ENCODE results near the gene NFKB2. TPM values are rescaled to one million over a fixed set of nuclear protein-coding genes. Genes with fewer than 3 reads are reported as not detected.
A peak's percentile ranks its signal among the peaks of the same experiment; 100 is the strongest.

Gene NFKB2
- total RNA-seq, 3 donors from 2014 or later: 300 to 365 (median 302) TPM

DNA sequence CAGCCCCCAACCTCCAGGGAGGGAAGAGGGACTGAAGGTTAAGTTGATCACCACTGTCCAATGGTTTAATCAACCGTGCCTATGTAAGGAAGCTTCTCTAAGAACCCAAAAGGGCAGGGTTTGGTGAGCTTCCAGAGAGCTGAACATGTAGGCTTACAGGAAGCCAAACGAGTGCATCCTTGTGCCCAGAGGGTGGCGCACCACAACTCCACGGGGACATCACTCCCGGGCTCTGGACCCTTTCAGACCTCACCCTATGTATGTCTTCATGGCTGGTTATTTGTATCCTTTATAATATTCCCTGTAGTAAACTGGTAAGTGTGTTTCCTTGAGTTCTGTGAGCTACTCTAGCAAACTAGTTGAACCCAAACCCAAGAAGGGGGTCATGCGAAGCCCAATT, 11.5 kb upstream of the NFKB2 start:
- Mint-ChIP-seq H3K4me3 (no peak overlapping the region), H3K9me3 (no peaks in the 10 kb centered on the region), H3K4me1 (ENCODE audit: low read depth) (peaks cover 2% of the 10 kb centered on the region), H3K36me3 (ENCODE audit: insufficient read depth) (peaks cover 21% of the 10 kb centered on the region), H3K27me3 (ENCODE audit: low read depth) (no peaks in the 10 kb centered on the region)
- DNase-seq: no peak
- peak in 1 of 2 donors; percentile 36 for ATAC-seq

DNA sequence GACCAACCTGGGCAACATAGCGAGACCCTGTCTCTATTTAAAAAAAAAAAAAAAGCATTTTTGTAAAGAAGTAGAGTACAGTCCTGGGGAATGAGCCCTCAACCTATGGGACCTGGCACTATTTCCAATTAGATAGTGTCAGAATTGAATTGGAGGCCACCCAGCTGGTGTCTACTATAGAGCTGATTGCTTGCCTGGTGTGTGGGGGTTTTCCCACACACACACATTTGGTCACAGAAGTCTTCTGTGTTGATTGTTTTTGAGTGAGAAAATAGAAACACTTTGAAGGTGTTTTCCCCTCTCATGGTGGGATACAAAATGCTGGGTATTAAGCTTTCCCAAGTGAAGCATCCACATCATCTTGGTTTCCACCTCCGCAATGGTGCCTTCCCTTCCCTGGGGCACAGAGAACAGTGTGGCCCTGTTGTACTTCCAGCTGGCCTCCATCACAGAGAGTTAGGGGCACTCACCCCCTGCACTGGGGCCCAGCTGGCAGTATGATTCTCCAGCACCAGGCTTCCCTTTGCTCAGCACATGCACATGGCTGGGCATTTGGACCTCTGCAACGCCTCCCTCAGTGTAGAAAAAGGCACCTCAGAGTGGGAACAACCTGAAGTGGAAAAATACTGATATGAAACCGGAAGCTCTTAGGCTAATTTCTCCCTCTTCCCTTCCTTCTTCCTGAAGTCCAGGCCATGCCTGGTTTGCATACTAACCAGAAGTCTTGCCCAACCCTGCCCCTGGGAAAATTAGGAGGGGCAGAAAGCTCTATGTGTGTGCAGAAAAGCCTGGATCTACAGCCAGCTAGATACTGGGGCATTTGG, 10.7 kb upstream of the NFKB2 start:
- peaks cover 18% of the 10 kb centered on the region for H3K36me3 Mint-ChIP-seq (ENCODE audit: insufficient read depth)
- no peak overlapping the region for H3K4me3 Mint-ChIP-seq
- ATAC-seq (peak in 1 of 2 donors; percentile 49), DNase-seq (no peak)
- H3K27me3 Mint-ChIP-seq (ENCODE audit: low read depth): no peaks in the 10 kb centered on the region
- H3K9me3 Mint-ChIP-seq: no peaks in the 10 kb centered on the region
- H3K4me1 Mint-ChIP-seq (ENCODE audit: low read depth): peaks cover 2% of the 10 kb centered on the region

DNA sequence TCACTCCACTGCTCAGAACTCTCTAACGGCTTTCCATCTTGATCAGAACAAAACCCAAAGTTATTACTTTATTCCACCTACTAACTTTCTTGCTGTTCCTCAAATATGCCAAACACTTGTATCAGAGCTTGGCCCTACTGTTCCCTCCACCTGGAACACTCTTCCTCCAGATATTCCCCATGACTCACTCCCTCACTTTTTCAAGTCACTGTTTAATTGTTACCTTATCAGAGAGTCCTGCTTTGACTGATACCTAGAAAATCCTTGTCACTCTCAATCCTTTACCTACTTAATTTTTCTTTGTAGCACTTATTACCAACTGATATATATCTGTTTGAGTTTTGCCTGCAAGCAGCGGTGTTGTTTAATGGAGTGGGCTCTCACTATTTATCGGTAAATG, 5.6 kb upstream of the NFKB2 start:
- Mint-ChIP-seq H3K9me3 (no peaks in the 10 kb centered on the region), H3K36me3 (ENCODE audit: insufficient read depth) (no peaks in the 10 kb centered on the region), H3K4me3 (no peak overlapping the region), H3K27me3 (ENCODE audit: low read depth) (no peaks in the 10 kb centered on the region), H3K4me1 (ENCODE audit: low read depth) (peaks cover 9% of the 10 kb centered on the region)
- DNase-seq (no peak), ATAC-seq (no peak)

DNA sequence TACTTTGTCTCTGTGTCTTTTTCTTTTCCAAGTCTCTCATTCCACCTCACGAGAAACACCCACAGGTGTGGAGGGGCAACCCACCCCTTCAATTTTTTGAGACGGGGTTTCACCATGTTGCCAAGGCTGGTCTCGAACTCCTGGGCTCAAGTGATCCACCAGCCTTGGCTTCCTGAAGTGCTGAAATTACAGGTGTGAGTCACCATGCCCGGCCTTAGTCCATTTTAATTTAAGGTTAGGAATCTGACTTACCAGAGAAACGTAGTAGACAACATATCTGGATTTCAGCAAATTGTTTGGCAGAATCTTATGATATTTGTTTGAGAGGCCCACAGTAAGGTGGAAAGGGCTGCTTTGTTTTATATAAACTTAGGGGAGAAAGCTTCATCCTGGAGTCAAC, 3.2 kb upstream of the NFKB2 start:
- H3K27me3 Mint-ChIP-seq (ENCODE audit: low read depth): no peaks in the 10 kb centered on the region
- H3K36me3 Mint-ChIP-seq (ENCODE audit: insufficient read depth): peaks cover 10% of the 10 kb centered on the region
- DNase-seq (no peak), ATAC-seq (no peak)
- H3K4me1 Mint-ChIP-seq (ENCODE audit: low read depth): peaks cover 20% of the 10 kb centered on the region
- peak overlapping the region; percentile 26 for H3K4me3 Mint-ChIP-seq
- no peaks in the 10 kb centered on the region for H3K9me3 Mint-ChIP-seq

DNA sequence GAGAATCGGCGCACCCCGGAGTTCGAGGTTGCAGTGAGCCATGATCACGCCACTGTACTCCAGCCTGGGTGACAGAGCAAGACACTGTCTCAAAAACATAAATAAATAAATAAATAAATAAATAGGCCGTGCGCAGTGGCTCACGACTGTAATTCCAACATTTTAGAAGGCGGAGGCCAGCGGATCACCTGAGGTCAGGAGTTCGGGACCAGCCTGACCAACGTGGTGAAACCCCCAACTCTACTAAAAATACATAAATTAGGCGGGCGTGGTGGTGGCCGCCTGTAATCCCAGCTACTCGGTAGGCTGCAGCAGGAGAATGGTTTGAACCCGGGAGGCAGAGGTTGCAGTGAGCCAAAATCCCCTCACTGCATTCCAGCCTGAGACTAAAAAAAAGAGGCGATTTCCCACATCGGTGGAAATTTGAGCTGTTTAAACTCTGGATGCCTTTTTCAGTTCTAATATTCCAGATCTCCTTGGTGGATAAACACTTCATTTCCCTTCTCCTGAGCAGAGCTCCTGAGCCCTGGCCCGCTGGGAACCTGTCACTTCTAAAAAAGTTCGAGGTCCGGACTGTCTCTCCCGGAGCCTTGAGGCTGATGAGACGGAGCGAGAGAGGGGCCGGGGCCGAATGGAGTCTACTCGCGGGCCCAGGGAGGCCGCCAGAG, 2.0 kb upstream of the NFKB2 start:
- Mint-ChIP-seq H3K36me3 (ENCODE audit: insufficient read depth) (peaks cover 21% of the 10 kb centered on the region), H3K4me1 (ENCODE audit: low read depth) (peaks cover 31% of the 10 kb centered on the region)

DNA sequence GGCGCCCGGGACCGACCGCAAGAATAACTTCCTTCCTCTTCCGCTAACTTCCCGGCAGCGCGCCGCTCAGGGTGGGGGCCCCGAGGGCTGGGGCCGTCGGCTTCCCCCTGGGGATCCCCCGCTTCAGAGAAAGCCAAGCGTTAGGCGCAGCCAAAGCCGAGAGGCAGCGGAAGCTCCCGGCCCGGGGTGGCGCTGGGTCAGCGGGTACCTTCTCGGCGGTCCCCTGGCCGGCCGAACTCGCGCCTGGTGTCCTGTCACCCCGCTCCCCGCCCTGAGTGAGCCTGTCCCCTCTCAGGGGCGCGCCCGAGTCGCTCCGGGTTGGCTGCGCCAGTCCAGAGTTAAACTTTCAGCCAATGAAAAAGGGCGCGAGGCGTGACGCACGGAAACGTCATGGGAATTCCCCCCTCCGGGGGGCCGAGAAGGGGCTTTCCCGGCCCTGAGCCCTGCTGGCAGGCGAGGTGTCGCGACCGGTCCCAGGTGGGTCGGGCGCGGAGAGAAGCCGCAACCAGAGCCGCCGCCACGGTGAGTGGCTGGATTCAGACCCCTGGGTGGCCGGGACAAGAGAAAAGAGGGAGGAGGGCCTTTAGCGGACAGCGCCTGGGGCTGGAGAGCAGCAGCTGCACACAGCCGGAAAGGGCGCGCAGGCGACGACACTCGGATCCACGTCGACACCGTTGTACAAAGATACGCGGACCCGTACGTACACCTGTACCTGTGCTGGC, 1.3 kb upstream of the NFKB2 start:
- H3K36me3 Mint-ChIP-seq (ENCODE audit: insufficient read depth): peaks cover 21% of the 10 kb centered on the region

More for the DNA sequence above, 2.0 kb upstream of the NFKB2 start:
- ATAC-seq: no peak
- Mint-ChIP-seq H3K27me3 (ENCODE audit: low read depth) (no peaks in the 10 kb centered on the region), H3K9me3 (no peaks in the 10 kb centered on the region), H3K4me3 (peak overlapping the region; percentile 97)
- no peak for DNase-seq

DNA sequence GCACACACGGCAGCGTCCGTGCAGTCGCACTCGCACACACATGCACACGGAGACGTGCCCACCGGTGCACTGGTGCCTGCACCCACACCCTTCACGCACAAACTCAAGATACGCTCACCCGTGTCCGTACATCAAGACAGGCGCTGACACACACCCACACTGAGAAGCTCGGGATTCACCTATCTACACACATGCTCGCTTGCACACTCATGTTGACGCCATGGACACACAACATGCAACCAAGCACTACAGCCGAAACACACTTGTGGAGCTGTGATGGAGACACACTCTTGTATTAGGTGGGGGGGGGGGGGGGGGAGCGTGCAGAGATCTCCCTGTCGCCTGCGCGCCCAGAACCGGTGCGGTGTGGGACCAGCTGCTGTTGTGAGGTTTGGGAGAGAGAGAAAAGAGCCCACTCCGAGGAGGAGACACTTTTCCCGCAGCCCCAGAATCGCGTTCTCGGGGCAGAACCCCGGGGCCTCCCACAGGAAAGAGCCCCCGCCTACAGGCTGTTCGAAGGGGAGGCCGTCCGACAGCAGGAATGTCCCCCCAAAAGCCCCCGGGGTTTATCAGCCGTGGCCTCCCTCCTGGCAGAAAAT, 605 bp upstream of the NFKB2 start:
- Mint-ChIP-seq H3K4me1 (ENCODE audit: low read depth) (peaks cover 39% of the 10 kb centered on the region), H3K9me3 (no peaks in the 10 kb centered on the region), H3K27me3 (ENCODE audit: low read depth) (no peaks in the 10 kb centered on the region), H3K4me3 (peak overlapping the region; percentile 97), H3K36me3 (ENCODE audit: insufficient read depth) (peaks cover 25% of the 10 kb centered on the region)
- DNase-seq (no peak), ATAC-seq (peak; percentile 25 to 26)

More for the DNA sequence above, 1.3 kb upstream of the NFKB2 start:
- DNase-seq: peak; percentile 99
- ATAC-seq: peak; percentile 86 to 88
- H3K9me3 Mint-ChIP-seq: no peaks in the 10 kb centered on the region
- H3K27me3 Mint-ChIP-seq (ENCODE audit: low read depth): no peaks in the 10 kb centered on the region
- H3K4me1 Mint-ChIP-seq (ENCODE audit: low read depth): peaks cover 34% of the 10 kb centered on the region
- peak overlapping the region; percentile 97 for H3K4me3 Mint-ChIP-seq

DNA sequence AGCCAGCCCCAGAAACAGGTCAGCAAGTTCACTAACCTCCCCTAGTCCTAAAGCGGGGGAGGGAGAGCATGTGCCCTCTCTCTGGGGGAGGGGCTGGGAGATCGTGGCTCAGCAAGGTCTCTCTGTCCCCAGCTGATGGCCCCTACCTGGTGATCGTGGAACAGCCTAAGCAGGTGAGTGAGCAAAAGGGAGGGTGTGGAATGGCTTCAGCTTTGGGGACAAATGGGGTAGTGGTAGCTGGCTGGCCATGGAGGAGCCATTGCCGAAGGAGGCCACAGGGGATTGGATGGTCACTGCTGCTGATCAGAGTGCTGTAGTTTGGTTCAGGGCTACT, 779 bp downstream of the NFKB2 start:
- peaks cover 44% of the 10 kb centered on the region for H3K4me1 Mint-ChIP-seq (ENCODE audit: low read depth)
- peaks cover 28% of the 10 kb centered on the region for H3K36me3 Mint-ChIP-seq (ENCODE audit: insufficient read depth)
- H3K4me3 Mint-ChIP-seq: peak overlapping the region; percentile 97
- no peaks in the 10 kb centered on the region for H3K27me3 Mint-ChIP-seq (ENCODE audit: low read depth)
- ATAC-seq (no peak), DNase-seq (no peak)
- no peaks in the 10 kb centered on the region for H3K9me3 Mint-ChIP-seq

DNA sequence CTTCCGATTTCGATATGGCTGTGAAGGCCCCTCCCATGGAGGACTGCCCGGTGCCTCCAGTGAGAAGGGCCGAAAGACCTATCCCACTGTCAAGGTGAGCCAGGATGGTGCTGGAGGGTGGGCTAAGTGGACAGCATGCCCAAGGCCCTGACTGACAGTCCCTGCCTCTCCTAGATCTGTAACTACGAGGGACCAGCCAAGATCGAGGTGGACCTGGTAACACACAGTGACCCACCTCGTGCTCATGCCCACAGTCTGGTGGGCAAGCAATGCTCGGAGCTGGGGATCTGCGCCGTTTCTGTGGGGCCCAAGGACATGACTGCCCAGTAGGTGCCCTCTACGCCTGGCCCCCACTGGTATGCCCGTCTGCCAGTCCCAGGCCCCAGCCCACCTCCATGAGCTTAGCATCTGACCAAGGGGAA, 1.2 kb downstream of the NFKB2 start:
- Mint-ChIP-seq H3K4me3 (peak overlapping the region; percentile 97), H3K4me1 (ENCODE audit: low read depth) (peaks cover 44% of the 10 kb centered on the region), H3K27me3 (ENCODE audit: low read depth) (no peaks in the 10 kb centered on the region), H3K9me3 (no peaks in the 10 kb centered on the region), H3K36me3 (ENCODE audit: insufficient read depth) (peaks cover 28% of the 10 kb centered on the region)
- ATAC-seq (no peak), DNase-seq (no peak)

DNA sequence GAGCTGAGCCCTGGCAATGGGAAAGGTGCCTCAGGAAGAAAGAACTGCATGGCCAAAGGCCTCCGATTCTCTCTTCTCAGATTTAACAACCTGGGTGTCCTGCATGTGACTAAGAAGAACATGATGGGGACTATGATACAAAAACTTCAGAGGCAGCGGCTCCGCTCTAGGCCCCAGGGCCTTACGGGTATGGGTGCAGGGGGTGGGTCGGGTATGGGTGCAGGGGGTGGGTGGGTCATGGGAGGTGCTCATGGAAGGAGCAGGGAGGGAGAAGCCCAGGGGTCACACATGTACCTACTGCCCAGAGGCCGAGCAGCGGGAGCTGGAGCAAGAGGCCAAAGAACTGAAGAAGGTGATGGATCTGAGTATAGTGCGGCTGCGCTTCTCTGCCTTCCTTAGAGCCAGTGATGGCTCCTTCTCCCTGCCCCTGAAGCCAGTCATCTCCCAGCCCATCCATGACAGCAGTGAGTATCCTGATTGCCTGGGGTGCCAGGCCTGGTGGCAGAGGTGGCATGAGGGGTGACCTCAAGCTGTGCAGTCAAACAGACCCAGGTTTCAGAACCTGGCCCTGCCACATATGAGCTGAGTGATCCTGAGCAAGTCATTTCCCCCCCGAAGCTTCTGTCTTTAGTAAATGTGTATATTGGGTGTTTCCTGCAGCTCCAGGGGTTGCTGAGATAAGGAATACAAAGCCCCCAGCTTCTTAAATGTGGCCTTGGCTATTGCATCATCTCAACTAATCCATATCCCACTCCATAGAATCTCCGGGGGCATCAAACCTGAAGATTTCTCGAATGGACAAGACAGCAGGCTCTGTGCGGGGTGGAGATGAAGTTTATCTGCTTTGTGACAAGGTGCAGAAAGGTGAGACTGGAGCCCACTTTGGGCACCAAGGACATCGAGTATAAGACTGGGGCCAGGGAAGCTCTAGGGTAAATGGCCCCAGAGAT, 2.0 kb downstream of the NFKB2 start:
- H3K4me1 Mint-ChIP-seq (ENCODE audit: low read depth): peaks cover 44% of the 10 kb centered on the region
- peak overlapping the region; percentile 97 for H3K4me3 Mint-ChIP-seq
- peaks cover 30% of the 10 kb centered on the region for H3K36me3 Mint-ChIP-seq (ENCODE audit: insufficient read depth)
- H3K27me3 Mint-ChIP-seq (ENCODE audit: low read depth): no peaks in the 10 kb centered on the region
- no peaks in the 10 kb centered on the region for H3K9me3 Mint-ChIP-seq
- no peak for DNase-seq
- no peak for ATAC-seq

DNA sequence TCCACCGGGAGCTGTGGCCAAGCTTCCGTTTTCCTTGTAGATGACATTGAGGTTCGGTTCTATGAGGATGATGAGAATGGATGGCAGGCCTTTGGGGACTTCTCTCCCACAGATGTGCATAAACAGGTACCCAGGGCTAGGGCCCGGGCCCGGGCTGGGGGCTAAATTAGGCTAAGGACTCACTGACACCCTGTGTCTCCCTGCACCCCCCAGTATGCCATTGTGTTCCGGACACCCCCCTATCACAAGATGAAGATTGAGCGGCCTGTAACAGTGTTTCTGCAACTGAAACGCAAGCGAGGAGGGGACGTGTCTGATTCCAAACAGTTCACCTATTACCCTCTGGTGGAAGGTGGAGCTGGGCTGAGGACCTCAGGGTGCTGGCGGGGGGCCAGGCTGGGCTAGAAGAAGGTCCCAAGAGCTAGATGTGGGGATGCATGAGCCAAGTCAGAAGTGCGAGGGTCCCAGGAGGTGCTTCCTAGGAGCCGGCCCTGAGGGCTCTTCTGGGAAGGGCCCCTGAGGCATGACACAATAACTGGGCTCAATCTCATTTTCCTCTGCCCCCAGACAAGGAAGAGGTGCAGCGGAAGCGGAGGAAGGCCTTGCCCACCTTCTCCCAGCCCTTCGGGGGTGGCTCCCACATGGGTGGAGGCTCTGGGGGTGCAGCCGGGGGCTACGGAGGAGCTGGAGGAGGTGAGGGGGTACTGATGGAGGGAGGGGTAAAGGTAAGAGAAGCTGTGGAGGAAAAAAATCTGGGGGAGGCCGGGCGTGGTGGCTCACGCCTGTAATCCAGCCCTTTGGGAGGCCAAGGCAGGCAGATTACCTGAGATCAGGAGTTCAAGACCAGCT, 2.9 kb downstream of the NFKB2 start:
- peak overlapping the region; percentile 97 for H3K4me3 Mint-ChIP-seq
- ATAC-seq: no peak
- H3K9me3 Mint-ChIP-seq: no peaks in the 10 kb centered on the region
- H3K36me3 Mint-ChIP-seq (ENCODE audit: insufficient read depth): peaks cover 31% of the 10 kb centered on the region
- no peaks in the 10 kb centered on the region for H3K27me3 Mint-ChIP-seq (ENCODE audit: low read depth)
- no peak for DNase-seq
- H3K4me1 Mint-ChIP-seq (ENCODE audit: low read depth): peaks cover 37% of the 10 kb centered on the region

DNA sequence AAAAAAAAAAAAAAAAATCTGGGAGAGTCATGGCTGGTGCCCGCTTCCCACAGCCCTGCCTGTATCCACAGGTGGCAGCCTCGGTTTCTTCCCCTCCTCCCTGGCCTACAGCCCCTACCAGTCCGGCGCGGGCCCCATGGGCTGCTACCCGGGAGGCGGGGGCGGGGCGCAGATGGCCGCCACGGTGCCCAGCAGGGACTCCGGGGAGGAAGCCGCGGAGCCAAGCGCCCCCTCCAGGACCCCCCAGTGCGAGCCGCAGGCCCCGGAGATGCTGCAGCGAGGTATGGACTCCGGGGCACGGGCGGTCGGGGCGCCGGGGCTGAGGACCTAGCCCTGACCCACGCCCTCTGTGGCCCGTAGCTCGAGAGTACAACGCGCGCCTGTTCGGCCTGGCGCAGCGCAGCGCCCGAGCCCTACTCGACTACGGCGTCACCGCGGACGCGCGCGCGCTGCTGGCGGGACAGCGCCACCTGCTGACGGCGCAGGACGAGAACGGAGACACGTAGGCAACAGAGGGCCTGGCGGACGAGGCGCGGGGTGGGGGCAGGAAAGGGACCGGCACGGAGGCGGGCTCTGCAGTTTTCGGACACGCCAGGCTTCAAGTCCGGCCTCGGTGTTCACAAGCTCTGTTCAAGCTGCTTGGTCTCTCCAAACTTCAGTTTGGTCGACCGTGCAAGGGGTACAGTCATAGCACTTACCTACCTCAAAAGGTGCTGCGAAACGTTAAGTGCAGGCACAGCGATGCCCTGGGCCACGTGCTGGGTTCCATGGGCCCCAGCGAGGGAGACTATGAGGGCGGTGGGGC, 3.9 kb downstream of the NFKB2 start:
- Mint-ChIP-seq H3K27me3 (ENCODE audit: low read depth) (no peaks in the 10 kb centered on the region), H3K4me1 (ENCODE audit: low read depth) (peaks cover 35% of the 10 kb centered on the region), H3K36me3 (ENCODE audit: insufficient read depth) (peaks cover 31% of the 10 kb centered on the region)

More for the DNA sequence above, 3.9 kb downstream of the NFKB2 start:
- peak; percentile 55 to 57 for ATAC-seq
- DNase-seq: peak; percentile 85
- Mint-ChIP-seq H3K9me3 (no peaks in the 10 kb centered on the region), H3K4me3 (peak overlapping the region; percentile 97)
